Omental fat pad (tissue), 4 donors: Measurements from ENCODE around the gene RHEB. TPM values are rescaled to one million over a fixed set of nuclear protein-coding genes. Genes with fewer than 3 reads are reported as not detected.

Experiments
- ATAC-seq: fragments of 150-250 bp; one replicate; pipeline ENCODE4 v1.9.1; 2016; ENCODE audit warnings: mild to moderate bottlenecking, moderate library complexity; ENCODE audit not compliant: low FRiP score
- DNase-seq: peaks from one replicate; pipeline ENCODE4 v3.0.0-alpha.2; 2019; ENCODE audit warnings: low spot score
- CTCF ChIP-seq, 3 donors: fragments of 450-650 bp; IDR thresholded peaks; one replicate each; pipeline ENCODE4 v1.5.1; 2016 to 2017; ENCODE audit warnings: antibody characterized with exemption in 3 of 3, mild to moderate bottlenecking in 3 of 3, moderate library complexity in 2 of 3
- total RNA-seq, 4 donors: library from RNA; depleted of rRNA; stranded (reverse); fragments of >200 nt; gene quantifications; one replicate each; pipeline ENCODE4 v1.1.0, GENCODE V29; 2016

The RHEB gene
- total RNA-seq, 4 donors from 2014 or later = 93.9 to 124 (median 104) TPM

GRCh38 chr7:151484971-151485707, 34.6 kb downstream of the RHEB start:
- no peak for DNase-seq
- ATAC-seq = peak; percentile 55
- TF ChIP-seq CTCF (IDR thresholded peaks at IDR 0.05) = no peak

DNA sequence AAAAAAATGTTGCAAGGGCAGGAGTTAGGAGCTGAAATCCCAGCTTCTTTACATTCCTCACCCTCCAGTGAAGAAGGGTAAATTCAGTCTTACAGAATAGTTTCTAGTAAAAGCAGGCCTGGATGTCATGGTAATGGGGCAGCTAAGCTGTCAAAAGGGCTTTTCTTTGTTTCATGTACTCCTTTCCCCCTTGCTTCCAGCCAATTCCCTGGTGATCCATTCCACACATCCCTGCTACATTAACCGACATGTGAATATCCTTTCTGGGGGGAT, 36.0 kb downstream of the RHEB start:
- DNase-seq (no peak), ATAC-seq (no peak)
- TF ChIP-seq CTCF (IDR thresholded peaks at IDR 0.05) = no peak

DNA sequence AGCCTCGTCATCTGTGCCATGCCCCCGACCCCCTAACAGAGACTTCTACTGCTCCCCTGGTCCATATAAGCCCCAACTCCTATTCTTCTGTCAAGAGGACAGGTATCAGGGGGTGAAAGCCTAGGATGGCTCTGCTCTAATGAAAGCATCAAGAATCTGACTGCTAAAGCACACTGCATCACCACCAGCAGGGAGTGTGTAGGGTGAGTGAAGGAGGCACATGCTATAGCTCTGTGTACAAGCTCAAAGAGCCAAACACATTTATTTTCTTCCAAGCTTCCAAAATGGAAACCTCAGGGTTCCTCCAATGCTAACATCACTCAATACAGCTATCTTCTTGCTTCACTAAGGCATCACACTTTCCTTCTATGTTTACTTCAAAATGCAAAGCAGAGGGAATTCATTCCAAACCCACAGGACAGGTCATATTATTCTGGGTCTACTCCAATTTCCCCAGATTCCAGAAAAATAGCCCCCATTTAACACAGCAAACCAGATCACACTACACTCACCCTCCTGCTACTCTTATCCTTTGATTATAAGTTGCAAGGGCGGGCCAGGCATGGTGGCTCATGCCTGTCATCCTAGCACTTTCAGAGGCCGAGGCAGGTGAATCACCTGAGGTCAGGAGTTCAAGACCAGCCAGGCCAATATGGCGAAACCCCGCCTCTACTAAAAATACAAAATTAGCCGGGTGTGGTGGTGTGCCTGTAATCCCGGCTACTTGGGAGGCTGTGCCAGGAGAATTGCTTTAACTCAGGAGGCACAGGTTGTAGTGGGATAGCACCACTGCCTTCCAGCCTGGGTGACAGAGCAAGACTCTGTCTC, 36.6 kb downstream of the RHEB start:
- DNase-seq = no peak
- no peak for TF ChIP-seq CTCF (IDR thresholded peaks at IDR 0.05)
- no peak for ATAC-seq

DNA sequence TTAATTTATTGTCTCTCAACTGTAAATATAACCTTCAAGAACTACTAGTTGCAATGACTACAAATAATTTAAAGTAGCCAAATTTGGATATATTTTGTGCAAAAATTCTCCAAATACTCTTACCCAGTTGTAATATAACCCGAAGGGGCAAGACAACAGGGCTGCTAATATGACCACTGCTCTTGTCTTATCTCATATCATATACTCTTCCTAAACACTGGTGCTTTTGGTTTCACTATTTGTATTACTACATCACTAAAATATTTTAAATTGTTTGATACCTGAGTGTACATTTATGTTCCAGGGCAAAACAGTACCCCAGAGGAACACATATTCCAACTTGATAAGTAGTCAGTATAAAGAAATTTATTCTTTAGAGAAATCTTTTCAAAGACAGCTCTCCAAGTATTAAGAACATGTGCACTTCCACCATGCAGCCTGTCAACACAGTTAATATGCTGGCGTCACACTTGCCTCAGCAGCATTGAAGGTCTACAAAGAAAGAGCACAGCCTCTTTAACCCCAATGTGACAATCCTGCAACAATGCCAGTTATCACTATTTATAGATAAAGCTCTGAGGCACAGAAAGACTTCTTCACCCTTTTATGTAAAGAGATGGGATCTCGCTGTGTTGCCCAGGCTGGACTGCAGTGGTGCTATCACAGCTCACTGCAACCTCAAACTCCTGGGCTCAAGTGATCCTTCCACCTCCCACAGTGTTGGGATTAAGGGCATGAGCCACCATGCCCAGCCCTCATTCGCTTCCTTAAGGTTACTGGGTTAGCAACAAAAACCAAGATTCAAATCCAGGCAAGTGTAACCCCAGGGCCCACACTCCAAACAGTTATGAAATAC, 37.8 kb downstream of the RHEB start:
- ATAC-seq (no peak), DNase-seq (no peak)
- TF ChIP-seq CTCF (IDR thresholded peaks at IDR 0.05) = no peak

GRCh38 chr7:151477867-151478266, 41.8 kb downstream of the RHEB start:
- no peak for TF ChIP-seq CTCF (IDR thresholded peaks at IDR 0.05)
- no peak for ATAC-seq
- DNase-seq = no peak

GRCh38 chr7:151472644-151473380, 46.9 kb downstream of the RHEB start:
- DNase-seq (no peak), ATAC-seq (no peak)
- TF ChIP-seq CTCF (IDR thresholded peaks at IDR 0.05) = no peak
